WTC11 (cell line): Measurements from ENCODE around the gene RANGRF.
"Not testable (repeated sequence)": the region's sequence is repeated elsewhere in the genome, so short reads cannot be mapped to it uniquely, and the experiment has no call there.

Source experiments
- ATF2 ChIP-seq: sonication (generic); formaldehyde crosslinking; IDR thresholded peaks from 2 replicates; pipeline ENCODE4 v1.8.1; 2022; ENCODE audit warnings: low read depth, missing genetic modification reagents, borderline replicate concordance
- CREM ChIP-seq: sonication (generic); formaldehyde crosslinking; IDR thresholded peaks from 2 replicates; pipeline ENCODE4 v1.8.1; 2022; ENCODE audit warnings: mild to moderate bottlenecking, missing genetic modification reagents, moderate library complexity
- CTCF ChIP-seq: fragments of 200-600 bp; IDR thresholded peaks from 2 replicates; pipeline ENCODE4 v1.8.0; 2022; ENCODE audit warnings: antibody characterized with exemption
- E2F1 ChIP-seq: sonication (generic); formaldehyde crosslinking; IDR thresholded peaks from 2 replicates; pipeline ENCODE4 v1.8.0; 2022; ENCODE audit warnings: mild to moderate bottlenecking, missing genetic modification reagents
- IRF2 ChIP-seq: sonication (generic); formaldehyde crosslinking; IDR thresholded peaks from 2 replicates; pipeline ENCODE4 v1.8.0; 2022; ENCODE audit warnings: low read depth, missing genetic modification reagents, borderline replicate concordance
- KAT7 ChIP-seq: sonication (generic); formaldehyde crosslinking; IDR thresholded peaks from 2 replicates; pipeline ENCODE4 v1.8.1; 2023; ENCODE audit warnings: missing genetic modification reagents, mild to moderate bottlenecking, borderline replicate concordance
- NR2C2 ChIP-seq: sonication (generic); formaldehyde crosslinking; IDR thresholded peaks from 2 replicates; pipeline ENCODE4 v1.8.0; 2022; ENCODE audit warnings: mild to moderate bottlenecking, missing genetic modification reagents
- TEAD4 ChIP-seq: sonication (generic); formaldehyde crosslinking; IDR thresholded peaks from 2 replicates; pipeline ENCODE4 v1.8.0; 2022; ENCODE audit warnings: mild to moderate bottlenecking, missing genetic modification reagents
- ZNF121 ChIP-seq: sonication (generic); formaldehyde crosslinking; IDR thresholded peaks from 2 replicates; pipeline ENCODE4 v1.8.0; 2023; ENCODE audit warnings: missing genetic modification reagents
- ZNF138 ChIP-seq: sonication (generic); formaldehyde crosslinking; conservative IDR thresholded peaks from 2 replicates; pipeline ENCODE4 v1.8.1; 2022; ENCODE audit warnings: mild to moderate bottlenecking, moderate library complexity, missing genetic modification reagents
- ZNF232 ChIP-seq: sonication (generic); formaldehyde crosslinking; IDR thresholded peaks from 2 replicates; pipeline ENCODE4 v1.8.0; 2022; ENCODE audit warnings: mild to moderate bottlenecking, missing genetic modification reagents
- TF ChIP-seq, protein P1 (sequence below): sonication (generic); formaldehyde crosslinking; IDR thresholded peaks from 2 replicates; pipeline ENCODE4 v1.8.0; 2022; ENCODE audit warnings: mild to moderate bottlenecking, missing genetic modification reagents
- TF ChIP-seq, protein P2 (sequence below): sonication (generic); formaldehyde crosslinking; IDR thresholded peaks from 2 replicates; pipeline ENCODE4 v1.8.1; 2022; ENCODE audit warnings: low read depth, mild to moderate bottlenecking, moderate library complexity, missing genetic modification reagents, borderline replicate concordance
- TF ChIP-seq, protein P3 (sequence below): sonication (generic); formaldehyde crosslinking; IDR thresholded peaks from 2 replicates; pipeline ENCODE4 v1.8.0; 2022; ENCODE audit warnings: mild to moderate bottlenecking, missing genetic modification reagents

DNA sequence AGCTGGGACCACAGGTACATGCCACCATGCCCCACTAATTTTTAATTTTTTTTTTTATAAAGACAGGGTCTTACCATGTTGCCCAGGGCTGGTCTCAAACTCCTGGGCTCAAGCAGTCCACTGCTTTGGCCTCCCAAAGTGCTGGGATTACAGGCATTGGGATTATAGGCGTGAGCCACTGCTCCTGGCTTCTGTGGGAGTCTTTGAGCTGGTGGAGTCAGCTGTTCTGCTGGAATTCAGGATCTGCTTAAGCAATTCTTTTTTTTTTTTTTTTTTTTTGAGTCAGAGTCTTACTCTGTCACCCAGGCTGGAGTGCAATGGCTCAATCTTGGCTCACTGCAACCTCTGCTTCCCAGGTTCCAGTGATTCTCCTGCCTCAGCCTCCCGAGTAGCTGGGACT is 37.1 kb upstream of the RANGRF start:
- not testable (repeated sequence) for TF ChIP-seq TEAD4 (CRISPR knock-in tag); ZNF138 (CRISPR knock-in tag); CTCF; E2F1 (CRISPR knock-in tag); ZNF121 (CRISPR knock-in tag); ZNF232 (CRISPR knock-in tag); ATF2 (CRISPR knock-in tag); IRF2 (CRISPR knock-in tag); CREM (CRISPR knock-in tag); NR2C2 (CRISPR knock-in tag); KAT7 (CRISPR knock-in tag)
- TF ChIP-seq, protein P1, sequence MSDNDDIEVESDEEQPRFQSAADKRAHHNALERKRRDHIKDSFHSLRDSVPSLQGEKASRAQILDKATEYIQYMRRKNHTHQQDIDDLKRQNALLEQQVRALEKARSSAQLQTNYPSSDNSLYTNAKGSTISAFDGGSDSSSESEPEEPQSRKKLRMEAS (CRISPR knock-in tag) = not testable (repeated sequence)
- TF ChIP-seq, protein P2, sequence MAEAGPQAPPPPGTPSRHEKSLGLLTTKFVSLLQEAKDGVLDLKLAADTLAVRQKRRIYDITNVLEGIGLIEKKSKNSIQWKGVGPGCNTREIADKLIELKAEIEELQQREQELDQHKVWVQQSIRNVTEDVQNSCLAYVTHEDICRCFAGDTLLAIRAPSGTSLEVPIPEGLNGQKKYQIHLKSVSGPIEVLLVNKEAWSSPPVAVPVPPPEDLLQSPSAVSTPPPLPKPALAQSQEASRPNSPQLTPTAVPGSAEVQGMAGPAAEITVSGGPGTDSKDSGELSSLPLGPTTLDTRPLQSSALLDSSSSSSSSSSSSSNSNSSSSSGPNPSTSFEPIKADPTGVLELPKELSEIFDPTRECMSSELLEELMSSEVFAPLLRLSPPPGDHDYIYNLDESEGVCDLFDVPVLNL (CRISPR knock-in tag) = not testable (repeated sequence)
- TF ChIP-seq, protein P3, sequence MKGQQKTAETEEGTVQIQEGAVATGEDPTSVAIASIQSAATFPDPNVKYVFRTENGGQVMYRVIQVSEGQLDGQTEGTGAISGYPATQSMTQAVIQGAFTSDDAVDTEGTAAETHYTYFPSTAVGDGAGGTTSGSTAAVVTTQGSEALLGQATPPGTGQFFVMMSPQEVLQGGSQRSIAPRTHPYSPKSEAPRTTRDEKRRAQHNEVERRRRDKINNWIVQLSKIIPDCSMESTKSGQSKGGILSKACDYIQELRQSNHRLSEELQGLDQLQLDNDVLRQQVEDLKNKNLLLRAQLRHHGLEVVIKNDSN (CRISPR knock-in tag) = not testable (repeated sequence)
